ENCODE results near the gene AKT1S1. TPM values are rescaled to one million over a fixed set of nuclear protein-coding genes. Genes with fewer than 3 reads are reported as not detected.

The AKT1S1 gene
- total and polyA plus RNA-seq, 2 of the 13 experiments (the other 11 are each of a cell fraction or from before 2014, with no cell fraction given): 13.5 to 27.8 TPM

GRCh38 chr19:49877879-49878743 lies 956 bp upstream of the AKT1S1 start (continued):
- TF ChIP-seq ZNF687 (CRISPR knock-in tag; IDR thresholded peaks at IDR 0.05) (peak; percentile 53), TSC22D2 (CRISPR knock-in tag; IDR thresholded peaks at IDR 0.05; ENCODE audit: borderline replicate concordance) (0 out of 2 replicates have a peak, but pooled peaks have one; percentile 11), PAXIP1 (CRISPR knock-in tag; conservative IDR thresholded peaks at IDR 0.05) (0 out of 2 replicates have a peak, but pooled peaks have one; percentile 19), ZNF878 (CRISPR knock-in tag; IDR thresholded peaks at IDR 0.05) (no peak), KLF12 (CRISPR knock-in tag; IDR thresholded peaks at IDR 0.05; ENCODE audit: borderline replicate concordance) (no peak), ZNF543 (CRISPR knock-in tag; IDR thresholded peaks at IDR 0.05) (no peak), ZBTB7B (CRISPR knock-in tag; IDR thresholded peaks at IDR 0.05) (peak; percentile 39; the same call in 1 of the 2 replicates), ZEB1 (IDR thresholded peaks at IDR 0.05; ENCODE audit: insufficient replicate concordance, low read depth) (peak; percentile 44), ZNF263 (CRISPR knock-in tag; IDR thresholded peaks at IDR 0.05) (peak; percentile 29; the same call in 1 of the 2 replicates), SOX6 (IDR thresholded peaks at IDR 0.05) (no peak), SOX6 (CRISPR knock-in tag; IDR thresholded peaks at IDR 0.05) (peak; percentile 41), NFYB (CRISPR knock-in tag; IDR thresholded peaks at IDR 0.05) (peak; percentile 71)
- TF ChIP-seq, protein P1, sequence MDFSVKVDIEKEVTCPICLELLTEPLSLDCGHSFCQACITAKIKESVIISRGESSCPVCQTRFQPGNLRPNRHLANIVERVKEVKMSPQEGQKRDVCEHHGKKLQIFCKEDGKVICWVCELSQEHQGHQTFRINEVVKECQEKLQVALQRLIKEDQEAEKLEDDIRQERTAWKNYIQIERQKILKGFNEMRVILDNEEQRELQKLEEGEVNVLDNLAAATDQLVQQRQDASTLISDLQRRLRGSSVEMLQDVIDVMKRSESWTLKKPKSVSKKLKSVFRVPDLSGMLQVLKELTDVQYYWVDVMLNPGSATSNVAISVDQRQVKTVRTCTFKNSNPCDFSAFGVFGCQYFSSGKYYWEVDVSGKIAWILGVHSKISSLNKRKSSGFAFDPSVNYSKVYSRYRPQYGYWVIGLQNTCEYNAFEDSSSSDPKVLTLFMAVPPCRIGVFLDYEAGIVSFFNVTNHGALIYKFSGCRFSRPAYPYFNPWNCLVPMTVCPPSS (IDR thresholded peaks at IDR 0.05): no peak
- TF ChIP-seq, protein P2, sequence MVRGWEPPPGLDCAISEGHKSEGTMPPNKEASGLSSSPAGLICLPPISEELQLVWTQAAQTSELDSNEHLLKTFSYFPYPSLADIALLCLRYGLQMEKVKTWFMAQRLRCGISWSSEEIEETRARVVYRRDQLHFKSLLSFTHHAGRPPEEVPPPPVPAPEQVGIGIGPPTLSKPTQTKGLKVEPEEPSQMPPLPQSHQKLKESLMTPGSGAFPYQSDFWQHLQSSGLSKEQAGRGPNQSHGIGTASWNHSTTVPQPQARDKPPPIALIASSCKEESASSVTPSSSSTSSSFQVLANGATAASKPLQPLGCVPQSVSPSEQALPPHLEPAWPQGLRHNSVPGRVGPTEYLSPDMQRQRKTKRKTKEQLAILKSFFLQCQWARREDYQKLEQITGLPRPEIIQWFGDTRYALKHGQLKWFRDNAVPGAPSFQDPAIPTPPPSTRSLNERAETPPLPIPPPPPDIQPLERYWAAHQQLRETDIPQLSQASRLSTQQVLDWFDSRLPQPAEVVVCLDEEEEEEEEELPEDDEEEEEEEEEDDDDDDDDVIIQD (CRISPR knock-in tag; IDR thresholded peaks at IDR 0.05; ENCODE audit: low read depth): 0 out of 2 replicates have a peak, but pooled peaks have one; percentile 2
- TF ChIP-seq, protein P3, sequence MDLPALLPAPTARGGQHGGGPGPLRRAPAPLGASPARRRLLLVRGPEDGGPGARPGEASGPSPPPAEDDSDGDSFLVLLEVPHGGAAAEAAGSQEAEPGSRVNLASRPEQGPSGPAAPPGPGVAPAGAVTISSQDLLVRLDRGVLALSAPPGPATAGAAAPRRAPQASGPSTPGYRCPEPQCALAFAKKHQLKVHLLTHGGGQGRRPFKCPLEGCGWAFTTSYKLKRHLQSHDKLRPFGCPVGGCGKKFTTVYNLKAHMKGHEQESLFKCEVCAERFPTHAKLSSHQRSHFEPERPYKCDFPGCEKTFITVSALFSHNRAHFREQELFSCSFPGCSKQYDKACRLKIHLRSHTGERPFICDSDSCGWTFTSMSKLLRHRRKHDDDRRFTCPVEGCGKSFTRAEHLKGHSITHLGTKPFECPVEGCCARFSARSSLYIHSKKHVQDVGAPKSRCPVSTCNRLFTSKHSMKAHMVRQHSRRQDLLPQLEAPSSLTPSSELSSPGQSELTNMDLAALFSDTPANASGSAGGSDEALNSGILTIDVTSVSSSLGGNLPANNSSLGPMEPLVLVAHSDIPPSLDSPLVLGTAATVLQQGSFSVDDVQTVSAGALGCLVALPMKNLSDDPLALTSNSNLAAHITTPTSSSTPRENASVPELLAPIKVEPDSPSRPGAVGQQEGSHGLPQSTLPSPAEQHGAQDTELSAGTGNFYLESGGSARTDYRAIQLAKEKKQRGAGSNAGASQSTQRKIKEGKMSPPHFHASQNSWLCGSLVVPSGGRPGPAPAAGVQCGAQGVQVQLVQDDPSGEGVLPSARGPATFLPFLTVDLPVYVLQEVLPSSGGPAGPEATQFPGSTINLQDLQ (CRISPR knock-in tag; IDR thresholded peaks at IDR 0.05): peak; percentile 85
